Measurements from ENCODE around the gene GREB1L.

The GREB1L gene

GRCh38 chr18:21457179-21457535 lies 215.1 kb downstream of the GREB1L start:
- H3K4me1 ChIP-seq (ENCODE audit: control insufficient read depth, insufficient read depth, low read length): no peaks in the 10 kb centered on the region
- no peaks in the 10 kb centered on the region for H3K9me3 ChIP-seq (ENCODE audit: control insufficient read depth, insufficient read depth, low read length)
- no peak overlapping the region for H3K4me3 ChIP-seq (ENCODE audit: low read depth, low read length)
- no peaks in the 10 kb centered on the region for H3K27me3 ChIP-seq (ENCODE audit: control insufficient read depth, insufficient read depth, low read length)
- H3K27ac ChIP-seq (ENCODE audit: low read depth, low read length): no peak overlapping the region
- H3K9ac ChIP-seq (ENCODE audit: low read depth, low read length): no peak overlapping the region
- no peaks in the 10 kb centered on the region for H3K36me3 ChIP-seq (ENCODE audit: control insufficient read depth, insufficient read depth, low read length)

- Histone ChIP-seq H3K36me3 (ENCODE audit: control insufficient read depth, insufficient read depth, low read length) (no peaks in the 10 kb centered on the region), H3K27ac (ENCODE audit: low read depth, low read length) (no peak overlapping the region), H3K9ac (ENCODE audit: low read depth, low read length) (no peak overlapping the region), H3K4me3 (ENCODE audit: low read depth, low read length) (no peak overlapping the region), H3K4me1 (ENCODE audit: control insufficient read depth, insufficient read depth, low read length) (no peaks in the 10 kb centered on the region), H3K9me3 (ENCODE audit: control insufficient read depth, insufficient read depth, low read length) (no peaks in the 10 kb centered on the region), H3K27me3 (ENCODE audit: control insufficient read depth, insufficient read depth, low read length) (no peaks in the 10 kb centered on the region)
These were observed 216.3 kb downstream of the GREB1L start for GRCh38 chr18:21458310-21458709.

- Histone ChIP-seq H3K9me3 (ENCODE audit: control insufficient read depth, insufficient read depth, low read length) (no peaks in the 10 kb centered on the region), H3K36me3 (ENCODE audit: control insufficient read depth, insufficient read depth, low read length) (no peaks in the 10 kb centered on the region), H3K27me3 (ENCODE audit: control insufficient read depth, insufficient read depth, low read length) (no peaks in the 10 kb centered on the region), H3K4me3 (ENCODE audit: low read depth, low read length) (no peak overlapping the region), H3K9ac (ENCODE audit: low read depth, low read length) (no peak overlapping the region), H3K27ac (ENCODE audit: low read depth, low read length) (no peak overlapping the region), H3K4me1 (ENCODE audit: control insufficient read depth, insufficient read depth, low read length) (no peaks in the 10 kb centered on the region)
These were observed 216.8 kb downstream of the GREB1L start for GRCh38 chr18:21458788-21459187.

- Histone ChIP-seq H3K36me3 (ENCODE audit: control insufficient read depth, insufficient read depth, low read length) (no peaks in the 10 kb centered on the region), H3K9me3 (ENCODE audit: control insufficient read depth, insufficient read depth, low read length) (no peaks in the 10 kb centered on the region), H3K4me1 (ENCODE audit: control insufficient read depth, insufficient read depth, low read length) (no peaks in the 10 kb centered on the region), H3K27ac (ENCODE audit: low read depth, low read length) (no peak overlapping the region), H3K4me3 (ENCODE audit: low read depth, low read length) (no peak overlapping the region), H3K27me3 (ENCODE audit: control insufficient read depth, insufficient read depth, low read length) (no peaks in the 10 kb centered on the region), H3K9ac (ENCODE audit: low read depth, low read length) (no peak overlapping the region)
These were observed 217.8 kb downstream of the GREB1L start for GRCh38 chr18:21459706-21460286.

- Histone ChIP-seq H3K9ac (ENCODE audit: low read depth, low read length) (no peak overlapping the region), H3K4me1 (ENCODE audit: control insufficient read depth, insufficient read depth, low read length) (no peaks in the 10 kb centered on the region), H3K4me3 (ENCODE audit: low read depth, low read length) (no peak overlapping the region), H3K36me3 (ENCODE audit: control insufficient read depth, insufficient read depth, low read length) (no peaks in the 10 kb centered on the region), H3K27ac (ENCODE audit: low read depth, low read length) (no peak overlapping the region), H3K27me3 (ENCODE audit: control insufficient read depth, insufficient read depth, low read length) (no peaks in the 10 kb centered on the region), H3K9me3 (ENCODE audit: control insufficient read depth, insufficient read depth, low read length) (no peaks in the 10 kb centered on the region)
These were observed 219.4 kb downstream of the GREB1L start for GRCh38 chr18:21461460-21461859.

GRCh38 chr18:21463718-21464117 lies 221.7 kb downstream of the GREB1L start:
- Histone ChIP-seq H3K27ac (ENCODE audit: low read depth, low read length) (no peak overlapping the region), H3K36me3 (ENCODE audit: control insufficient read depth, insufficient read depth, low read length) (no peaks in the 10 kb centered on the region), H3K4me1 (ENCODE audit: control insufficient read depth, insufficient read depth, low read length) (no peaks in the 10 kb centered on the region), H3K9me3 (ENCODE audit: control insufficient read depth, insufficient read depth, low read length) (no peaks in the 10 kb centered on the region), H3K4me3 (ENCODE audit: low read depth, low read length) (no peak overlapping the region), H3K9ac (ENCODE audit: low read depth, low read length) (no peak overlapping the region), H3K27me3 (ENCODE audit: control insufficient read depth, insufficient read depth, low read length) (no peaks in the 10 kb centered on the region)

- H3K9ac ChIP-seq (ENCODE audit: low read depth, low read length): no peak overlapping the region
- H3K4me3 ChIP-seq (ENCODE audit: low read depth, low read length): no peak overlapping the region
- H3K27me3 ChIP-seq (ENCODE audit: control insufficient read depth, insufficient read depth, low read length): no peaks in the 10 kb centered on the region
- H3K4me1 ChIP-seq (ENCODE audit: control insufficient read depth, insufficient read depth, low read length): no peaks in the 10 kb centered on the region
- H3K9me3 ChIP-seq (ENCODE audit: control insufficient read depth, insufficient read depth, low read length): no peaks in the 10 kb centered on the region
- H3K36me3 ChIP-seq (ENCODE audit: control insufficient read depth, insufficient read depth, low read length): no peaks in the 10 kb centered on the region
- no peak overlapping the region for H3K27ac ChIP-seq (ENCODE audit: low read depth, low read length)
These were observed 226.6 kb downstream of the GREB1L start for GRCh38 chr18:21468514-21469164.

- no peaks in the 10 kb centered on the region for H3K9me3 ChIP-seq (ENCODE audit: control insufficient read depth, insufficient read depth, low read length)
- H3K4me3 ChIP-seq (ENCODE audit: low read depth, low read length): no peak overlapping the region
- no peaks in the 10 kb centered on the region for H3K36me3 ChIP-seq (ENCODE audit: control insufficient read depth, insufficient read depth, low read length)
- H3K27me3 ChIP-seq (ENCODE audit: control insufficient read depth, insufficient read depth, low read length): no peaks in the 10 kb centered on the region
- H3K27ac ChIP-seq (ENCODE audit: low read depth, low read length): no peak overlapping the region
- no peaks in the 10 kb centered on the region for H3K4me1 ChIP-seq (ENCODE audit: control insufficient read depth, insufficient read depth, low read length)
- H3K9ac ChIP-seq (ENCODE audit: low read depth, low read length): no peak overlapping the region
These were observed 230.7 kb downstream of the GREB1L start for GRCh38 chr18:21472741-21473140.

- no peaks in the 10 kb centered on the region for H3K9me3 ChIP-seq (ENCODE audit: control insufficient read depth, insufficient read depth, low read length)
- H3K27me3 ChIP-seq (ENCODE audit: control insufficient read depth, insufficient read depth, low read length): no peaks in the 10 kb centered on the region
- H3K4me1 ChIP-seq (ENCODE audit: control insufficient read depth, insufficient read depth, low read length): no peaks in the 10 kb centered on the region
- no peaks in the 10 kb centered on the region for H3K36me3 ChIP-seq (ENCODE audit: control insufficient read depth, insufficient read depth, low read length)
- H3K4me3 ChIP-seq (ENCODE audit: low read depth, low read length): no peak overlapping the region
- no peak overlapping the region for H3K9ac ChIP-seq (ENCODE audit: low read depth, low read length)
- H3K27ac ChIP-seq (ENCODE audit: low read depth, low read length): no peak overlapping the region
These were observed 232.6 kb downstream of the GREB1L start for GRCh38 chr18:21474621-21475020.

GRCh38 chr18:21479721-21480120 lies 237.7 kb downstream of the GREB1L start:
- Histone ChIP-seq H3K9ac (ENCODE audit: low read depth, low read length) (no peak overlapping the region), H3K36me3 (ENCODE audit: control insufficient read depth, insufficient read depth, low read length) (no peaks in the 10 kb centered on the region), H3K27ac (ENCODE audit: low read depth, low read length) (no peak overlapping the region), H3K9me3 (ENCODE audit: control insufficient read depth, insufficient read depth, low read length) (no peaks in the 10 kb centered on the region), H3K4me3 (ENCODE audit: low read depth, low read length) (no peak overlapping the region), H3K4me1 (ENCODE audit: control insufficient read depth, insufficient read depth, low read length) (peaks cover 1% of the 10 kb centered on the region; the same call in 1 of the 2 replicates), H3K27me3 (ENCODE audit: control insufficient read depth, insufficient read depth, low read length) (no peaks in the 10 kb centered on the region)

- Histone ChIP-seq H3K4me3 (ENCODE audit: low read depth, low read length) (no peak overlapping the region), H3K27me3 (ENCODE audit: control insufficient read depth, insufficient read depth, low read length) (no peaks in the 10 kb centered on the region), H3K9me3 (ENCODE audit: control insufficient read depth, insufficient read depth, low read length) (no peaks in the 10 kb centered on the region), H3K27ac (ENCODE audit: low read depth, low read length) (no peak overlapping the region), H3K36me3 (ENCODE audit: control insufficient read depth, insufficient read depth, low read length) (no peaks in the 10 kb centered on the region), H3K4me1 (ENCODE audit: control insufficient read depth, insufficient read depth, low read length) (peaks cover 12% of the 10 kb centered on the region), H3K9ac (ENCODE audit: low read depth, low read length) (no peak overlapping the region)
These were observed 239.7 kb downstream of the GREB1L start for GRCh38 chr18:21481739-21482138.
